HCT116 (cell line): ENCODE measurements around the gene KCNJ18. TPM values are rescaled to one million over a fixed set of nuclear protein-coding genes. Genes with fewer than 3 reads are reported as not detected.
"Not testable (repeated sequence)": the region's sequence is repeated elsewhere in the genome, so short reads cannot be mapped to it uniquely, and the experiment has no call there.

Experiments used
- ATAC-seq: fragments of 200-7000 bp; cut with Tn5 transposase; 2 replicates; pipeline ENCODE4 v1.9.1; 2020; ENCODE audit warnings: mild to moderate bottlenecking, moderate library complexity
- BruUV-seq: library from RNA; stranded (reverse); fragments of 400-500 nt; replicated peaks from 2 replicates; lab custom pipeline; 2021; lab: Mats Ljungman, UMichigan
- CTCF ChIA-PET: fragments of 300-600 bp; sonication (Branson Sonifier 250); formaldehyde crosslinking; loops from one replicate; lab custom pipeline; 2021; ENCODE audit warnings: antibody characterized with exemption; lab: Charles Lee
- POLR2A ChIA-PET: fragments of 300-600, 350-600 bp; sonication (Branson Sonifier 250); formaldehyde crosslinking; loops from one replicate; lab custom pipeline; 2021; ENCODE audit warnings: antibody characterized with exemption; lab: Charles Lee
- RAD21 ChIA-PET, 2 experiments: fragments of 300-600 bp; sonication (Branson Sonifier 250); formaldehyde crosslinking; loops; one replicate each; lab custom pipeline; 2023; ENCODE audit warnings: low total read pairs in 2 of 2; ENCODE audit not compliant: uncharacterized antibody in 2 of 2, unreplicated experiment in 2 of 2, low non-redundant PET in 1 of 2; lab: Charles Lee
- DNase-seq: peaks from one replicate; pipeline ENCODE4 v3.0.0-alpha.2; 2010; ENCODE audit warnings: low read depth, low spot score
- H2AFZ ChIP-seq: fragments of 200-600 bp; shearing (Covaris generic), sonication (generic); 2 replicates; pipeline ENCODE4 v1.6.1; 2017; ENCODE audit warnings: low read depth, mixed run types, mixed read lengths, antibody characterized with exemption, low read length; ENCODE audit not compliant: poor library complexity, severe bottlenecking
- H3K27ac ChIP-seq: 2 replicates; pipeline ENCODE4 v1.5.1; 2012; ENCODE audit warnings: low read depth, low read length
- H3K27me3 ChIP-seq: fragments of 200-600 bp; sonication (generic); 2 replicates; pipeline ENCODE4 v1.6.1; 2016; ENCODE audit warnings: mixed run types, low read length, mixed read lengths; ENCODE audit not compliant: insufficient read depth
- H3K36me3 ChIP-seq, 2 experiments: fragments of 200-500 bp in 1 of 2; fragments of 200-600 bp in 1 of 2; sonication (Bioruptor generic) in 1 of 2; sonication (generic) in 1 of 2; 2 replicates each; pipeline versions ENCODE4 v1.5.1 to v1.6.1; 2014 to 2016; ENCODE audit warnings: low read length in 2 of 2, inconsistent platforms in 1 of 2, mixed read lengths in 1 of 2, mixed run types in 1 of 2; ENCODE audit not compliant: insufficient read depth in 2 of 2, control insufficient read depth in 1 of 2
- H3K4me1 ChIP-seq, 2 experiments: fragments of 200-600 bp in 1 of 2; sonication (generic) in 1 of 2; 2 replicates each; pipeline versions ENCODE4 v1.5.1 to v1.6.1; 2012 to 2017; ENCODE audit warnings: low read length in 2 of 2, inconsistent platforms in 1 of 2, mild to moderate bottlenecking in 1 of 2, mixed read lengths in 1 of 2, mixed run types in 1 of 2, moderate library complexity in 1 of 2; ENCODE audit not compliant: insufficient read depth in 2 of 2, control insufficient read depth in 1 of 2
- H3K4me2 ChIP-seq: fragments of 200-600 bp; sonication (generic); 2 replicates; pipeline ENCODE4 v1.6.1; 2017; ENCODE audit warnings: mixed run types, low read length, mixed read lengths
- H3K4me3 ChIP-seq, 2 experiments: fragments of 200-600 bp in 1 of 2; sonication (generic) in 1 of 2; replicated peaks in 1 of 2; 2 replicates each; pipeline ENCODE4 v1.5.1; 2011 to 2016; ENCODE audit warnings: low read length in 2 of 2, control low read depth in 1 of 2, low read depth in 1 of 2, mild to moderate bottlenecking in 1 of 2, mixed read lengths in 1 of 2, mixed run types in 1 of 2
- H3K79me2 ChIP-seq: fragments of 200-600 bp; sonication (generic); 2 replicates; pipeline ENCODE4 v1.6.1; 2017; ENCODE audit warnings: mild to moderate bottlenecking, mixed run types, low read length, moderate library complexity, mixed read lengths; ENCODE audit not compliant: insufficient read depth
- H3K9ac ChIP-seq: fragments of 200-600 bp; sonication (generic); 2 replicates; pipeline ENCODE4 v1.6.1; 2016; ENCODE audit warnings: low read length, mixed read lengths
- H3K9me2 ChIP-seq: fragments of 200-600 bp; sonication (generic), shearing (Covaris generic); 2 replicates; pipeline ENCODE4 v1.6.1; 2017; ENCODE audit warnings: mixed run types, mild to moderate bottlenecking, moderate library complexity; ENCODE audit not compliant: insufficient read depth
- H3K9me3 ChIP-seq, 2 experiments: fragments of 200-500 bp in 1 of 2; fragments of 200-600 bp in 1 of 2; sonication (Bioruptor generic) in 1 of 2; sonication (generic) in 1 of 2; 2 replicates each; pipeline ENCODE4 v1.6.1; 2014 to 2017; ENCODE audit warnings: low read length in 2 of 2, mixed read lengths in 2 of 2, inconsistent platforms in 1 of 2, low read depth in 1 of 2, mild to moderate bottlenecking in 1 of 2, mixed run types in 1 of 2, moderate library complexity in 1 of 2; ENCODE audit not compliant: control insufficient read depth in 1 of 2, insufficient read depth in 1 of 2
- H4K20me1 ChIP-seq: fragments of 200-600 bp; sonication (generic), shearing (Covaris generic); 2 replicates; pipeline ENCODE4 v1.6.1; 2017; ENCODE audit warnings: mixed run types, mild to moderate bottlenecking, moderate library complexity; ENCODE audit not compliant: insufficient read depth
- EGR1 ChIP-seq: IDR thresholded peaks from 2 replicates; pipeline ENCODE4 v1.6.1; 2012; ENCODE audit warnings: low read depth
- FOSL1 ChIP-seq: IDR thresholded peaks from 2 replicates; pipeline ENCODE4 v1.6.1; 2012; ENCODE audit warnings: low read depth
- intact Hi-C: fragments of 100-400 bp; cut with micrococcal nuclease; formaldehyde crosslinking; loops from 2 replicates; pipeline ENCODE4 v1.10.0; 2022
- total RNA-seq: library from RNA; stranded (reverse); gene quantifications from one replicate; pipeline ENCODE4 v1.2.1, GENCODE V29; 2021; ENCODE audit not compliant: unreplicated experiment

KCNJ18 gene
- total RNA-seq, 1 experiment from 2014 or later = not detected

DNA sequence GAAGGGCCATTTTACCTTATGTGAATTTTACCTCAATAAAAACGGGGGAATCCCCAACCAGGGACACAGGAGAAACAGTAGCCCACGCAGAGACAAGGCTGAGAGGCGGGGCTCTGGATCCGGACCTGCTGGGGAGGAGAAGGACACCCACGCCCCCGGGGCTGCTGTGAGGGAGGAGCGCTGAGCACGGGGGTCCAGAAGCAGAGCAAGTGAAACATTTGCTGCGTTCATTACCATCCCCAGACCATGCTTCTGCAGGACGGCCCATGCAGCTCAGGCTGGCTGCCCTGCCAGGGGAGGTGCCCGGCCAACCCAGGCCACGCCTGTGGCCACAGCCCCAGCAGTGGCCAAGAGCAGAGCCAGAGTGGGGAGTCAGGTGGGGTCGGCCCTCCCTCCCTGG is 50.0 kb downstream of the KCNJ18 start:
- no peak overlapping the region for H2AFZ ChIP-seq
- RAD21 ChIA-PET = no interaction called here
- BruUV-seq = no TSS peak
- H3K4me1 ChIP-seq = no peaks in the 10 kb centered on the region
- H3K4me3 ChIP-seq = no peak overlapping the region
- H3K4me2 ChIP-seq = no peak overlapping the region
- H3K36me3 ChIP-seq = no peaks in the 10 kb centered on the region
- no peak overlapping the region for H3K27ac ChIP-seq
- H3K9me2 ChIP-seq = no peaks in the 10 kb centered on the region
- no peaks in the 10 kb centered on the region for H4K20me1 ChIP-seq
- H3K9ac ChIP-seq = no peak overlapping the region
- no peaks in the 10 kb centered on the region for H3K27me3 ChIP-seq
- no peak for ATAC-seq
- H3K9me3 ChIP-seq = no peaks in the 10 kb centered on the region
- CTCF ChIA-PET = interaction anchor here (0.7 kb wide), 1 partner anchor 281 kb away, joined by 4 read pairs; no protein-coding TSS in a partner anchor
- TF ChIP-seq FOSL1 (no peak), EGR1 (no peak)
- no peaks in the 10 kb centered on the region for H3K79me2 ChIP-seq
- intact Hi-C loops = no loop called here
- DNase-seq = no peak
- POLR2A ChIA-PET = no interaction called here

GRCh38 chr17:21744151-21744550 is 51.8 kb downstream of the KCNJ18 start:
- H3K9me2 ChIP-seq, ATAC-seq, H3K27me3 ChIP-seq, H3K9ac ChIP-seq, intact Hi-C loops, BruUV-seq, CTCF ChIA-PET, POLR2A ChIA-PET, RAD21 ChIA-PET, H3K36me3 ChIP-seq, H3K4me3 ChIP-seq, H3K9me3 ChIP-seq, H3K4me2 ChIP-seq, H3K4me1 ChIP-seq, H2AFZ ChIP-seq, H3K27ac ChIP-seq, H4K20me1 ChIP-seq, DNase-seq, H3K79me2 ChIP-seq: not testable (repeated sequence)

DNA sequence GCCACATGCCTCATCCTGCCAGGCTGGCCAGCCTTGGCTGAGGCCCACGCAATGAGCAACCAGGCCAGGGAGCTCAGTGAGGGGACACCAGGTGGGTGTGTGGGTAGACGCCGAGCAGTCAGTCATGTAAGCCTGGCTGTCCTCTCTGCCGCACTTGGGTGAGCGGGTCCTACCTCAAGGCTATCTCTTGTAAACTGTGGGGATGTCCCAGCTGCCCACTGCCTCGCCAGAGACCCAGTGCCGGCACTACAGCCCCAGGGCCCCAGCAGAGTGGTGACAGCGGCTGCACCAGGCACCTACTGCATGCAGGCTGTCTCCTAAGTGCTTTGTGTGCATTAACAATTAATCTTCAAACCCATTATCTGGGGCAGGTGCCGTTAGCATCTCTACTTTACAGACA is 52.3 kb downstream of the KCNJ18 start:
- CTCF ChIA-PET, H4K20me1 ChIP-seq, H3K27me3 ChIP-seq, H3K9ac ChIP-seq, H3K4me2 ChIP-seq, POLR2A ChIA-PET, H3K79me2 ChIP-seq, H3K9me2 ChIP-seq, H3K36me3 ChIP-seq, H3K4me1 ChIP-seq, H3K4me3 ChIP-seq, intact Hi-C loops, H3K27ac ChIP-seq, BruUV-seq, H3K9me3 ChIP-seq, DNase-seq, RAD21 ChIA-PET, ATAC-seq, H2AFZ ChIP-seq: not testable (repeated sequence)

DNA sequence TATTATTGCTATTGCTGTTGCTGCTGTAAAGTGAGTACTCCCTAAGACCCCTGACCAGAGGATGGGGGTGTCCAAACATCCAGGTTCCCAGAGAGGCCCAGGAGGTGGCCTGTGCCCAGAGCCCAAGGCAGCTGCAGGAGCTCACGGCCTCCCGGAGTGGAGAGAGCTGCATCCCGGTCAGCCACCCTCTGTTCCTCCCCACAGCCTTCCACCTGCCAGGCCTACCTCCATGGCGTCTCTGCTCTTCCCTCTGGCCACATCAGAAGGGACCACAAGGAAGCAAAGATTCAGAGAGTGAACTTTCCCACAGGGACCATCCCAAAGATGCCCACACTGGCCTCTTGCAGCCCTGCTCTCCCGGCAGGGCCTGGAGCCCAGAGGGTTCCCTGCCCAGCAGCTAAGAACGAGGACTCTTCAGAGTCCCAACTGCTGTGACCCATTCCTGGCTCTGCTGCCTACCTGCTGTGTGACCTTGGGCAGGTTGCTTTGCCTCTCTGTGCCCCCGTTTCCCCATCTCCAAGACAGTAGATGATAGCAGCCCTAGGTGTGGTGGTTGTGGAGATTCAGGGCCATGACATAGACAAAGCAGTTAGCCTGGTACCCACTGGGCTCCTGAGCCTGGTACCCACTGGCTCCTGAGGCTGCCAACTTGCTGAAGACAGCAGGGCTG is 53.2 kb downstream of the KCNJ18 start:
- H3K9me2 ChIP-seq, H3K27me3 ChIP-seq, H3K9me3 ChIP-seq, H3K4me2 ChIP-seq, H2AFZ ChIP-seq, intact Hi-C loops, H3K9ac ChIP-seq, POLR2A ChIA-PET, H3K36me3 ChIP-seq, H4K20me1 ChIP-seq, CTCF ChIA-PET, ATAC-seq, H3K4me3 ChIP-seq, H3K27ac ChIP-seq, H3K4me1 ChIP-seq, BruUV-seq, H3K79me2 ChIP-seq, RAD21 ChIA-PET, DNase-seq: not testable (repeated sequence)
